ENCODE measurements around the gene ABCA4.

GRCh38 chr1:94058766-94059165 is 62.2 kb downstream of the ABCA4 start:
- no peak for TF ChIP-seq CTCF (conservative IDR thresholded peaks at IDR 0.05; ENCODE audit: low read length)
- no peak for TF ChIP-seq EZH2phosphoT487 (IDR thresholded peaks at IDR 0.05; ENCODE audit: borderline replicate concordance)

Data from Loucy (cell line).